Osteoblast (primary cell): Measurements from ENCODE around the gene AARS2. TPM values are rescaled to one million over a fixed set of nuclear protein-coding genes. Genes with fewer than 3 reads are reported as not detected.

ENCODE experiments used
- DNase-seq: peaks from one replicate; pipeline ENCODE4 v3.0.0; 2011; ENCODE audit warnings: low spot score, mixed read lengths; ENCODE audit not compliant: insufficient read length; ENCODE audit errors: missing footprints
- H2AFZ ChIP-seq: 2 replicates; pipeline ENCODE4 v1.6.0; 2011; ENCODE audit warnings: mild to moderate bottlenecking, low read length
- H3K27ac ChIP-seq: 2 replicates; pipeline ENCODE4 v1.5.1; 2011; ENCODE audit warnings: mild to moderate bottlenecking, low read depth, low read length, moderate library complexity
- H3K27me3 ChIP-seq: 2 replicates; pipeline ENCODE4 v1.6.0; 2012; ENCODE audit warnings: mild to moderate bottlenecking, control low read depth, inconsistent platforms, low read length, moderate library complexity; ENCODE audit not compliant: insufficient read depth
- H3K36me3 ChIP-seq: 2 replicates; pipeline ENCODE4 v1.5.1; 2011; ENCODE audit warnings: mild to moderate bottlenecking, low read length, control low read depth, moderate library complexity; ENCODE audit not compliant: insufficient read depth
- H3K4me1 ChIP-seq: 2 replicates; pipeline ENCODE4 v1.5.1; 2011; ENCODE audit warnings: mild to moderate bottlenecking, low read length, control low read depth, moderate library complexity; ENCODE audit not compliant: insufficient read depth
- H3K4me2 ChIP-seq: 2 replicates; pipeline ENCODE4 v1.6.0; 2011; ENCODE audit warnings: mild to moderate bottlenecking, low read length; ENCODE audit not compliant: insufficient read depth
- H3K4me3 ChIP-seq: fragments of 200-600 bp; sonication (generic); 3 replicates; pipeline ENCODE4 v1.5.1; 2012; ENCODE audit warnings: mild to moderate bottlenecking, low read length, inconsistent platforms; ENCODE audit not compliant: insufficient read depth
- H3K79me2 ChIP-seq: 2 replicates; pipeline ENCODE4 v1.6.0; 2012; ENCODE audit warnings: mild to moderate bottlenecking, low read length, control low read depth, inconsistent platforms; ENCODE audit not compliant: insufficient read depth
- H3K9me3 ChIP-seq: 2 replicates; pipeline ENCODE4 v1.5.1; 2011; ENCODE audit warnings: low read depth, low read length, control low read depth
- H4K20me1 ChIP-seq: 2 replicates; pipeline ENCODE4 v1.6.0; 2012; ENCODE audit warnings: mild to moderate bottlenecking, low read length, control low read depth; ENCODE audit not compliant: insufficient read depth
- CTCF ChIP-seq: IDR thresholded peaks from 2 replicates; pipeline ENCODE4 v1.5.1; 2011; ENCODE audit warnings: mild to moderate bottlenecking, low read depth, low read length, moderate library complexity; ENCODE audit errors: extremely low read depth
- total RNA-seq: library from RNA; depleted of rRNA; stranded (reverse); fragments of >200 nt; gene quantifications from 2 replicates; pipeline ENCODE4 v1.2.3, GENCODE V29; 2012

AARS2 gene
- total RNA-seq, 1 donor: 6.2 TPM

- Histone ChIP-seq H3K79me2 (no peaks in the 10 kb centered on the region), H3K4me3 (no peak overlapping the region), H3K4me1 (no peaks in the 10 kb centered on the region), H3K36me3 (no peaks in the 10 kb centered on the region), H3K9me3 (no peaks in the 10 kb centered on the region), H3K4me2 (no peak overlapping the region), H3K27ac (no peak overlapping the region), H4K20me1 (no peaks in the 10 kb centered on the region), H3K27me3 (peaks cover 57% of the 10 kb centered on the region), H2AFZ (no peak overlapping the region)
- DNase-seq: peak; percentile 82
- no peak for TF ChIP-seq CTCF
Measured at GRCh38 chr6:44272529-44272928, 40.6 kb downstream of the AARS2 start.

GRCh38 chr6:44271914-44272313 lies 41.2 kb downstream of the AARS2 start:
- H4K20me1 ChIP-seq: no peaks in the 10 kb centered on the region
- H3K4me3 ChIP-seq: no peak overlapping the region
- H3K79me2 ChIP-seq: no peaks in the 10 kb centered on the region
- no peak overlapping the region for H3K4me2 ChIP-seq
- H3K9me3 ChIP-seq: no peaks in the 10 kb centered on the region
- no peaks in the 10 kb centered on the region for H3K4me1 ChIP-seq
- H2AFZ ChIP-seq: no peak overlapping the region
- H3K36me3 ChIP-seq: no peaks in the 10 kb centered on the region
- TF ChIP-seq CTCF: no peak
- H3K27ac ChIP-seq: no peak overlapping the region
- H3K27me3 ChIP-seq: peaks cover 54% of the 10 kb centered on the region
- peak; percentile 86 for DNase-seq

GRCh38 chr6:44271406-44271723 lies 41.8 kb downstream of the AARS2 start:
- peaks cover 48% of the 10 kb centered on the region for H3K27me3 ChIP-seq
- H3K36me3 ChIP-seq: no peaks in the 10 kb centered on the region
- H3K9me3 ChIP-seq: no peaks in the 10 kb centered on the region
- H3K79me2 ChIP-seq: no peaks in the 10 kb centered on the region
- H4K20me1 ChIP-seq: no peaks in the 10 kb centered on the region
- no peak overlapping the region for H3K4me2 ChIP-seq
- no peak overlapping the region for H3K27ac ChIP-seq
- H2AFZ ChIP-seq: no peak overlapping the region
- no peak overlapping the region for H3K4me3 ChIP-seq
- no peaks in the 10 kb centered on the region for H3K4me1 ChIP-seq
- DNase-seq: peak; percentile 76
- TF ChIP-seq CTCF: no peak

- no peak overlapping the region for H2AFZ ChIP-seq
- H3K4me3 ChIP-seq: no peak overlapping the region
- H3K27me3 ChIP-seq: peaks cover 45% of the 10 kb centered on the region
- no peaks in the 10 kb centered on the region for H3K4me1 ChIP-seq
- no peaks in the 10 kb centered on the region for H3K79me2 ChIP-seq
- H3K27ac ChIP-seq: no peak overlapping the region
- no peaks in the 10 kb centered on the region for H3K36me3 ChIP-seq
- DNase-seq: peak; percentile 91
- H3K9me3 ChIP-seq: no peaks in the 10 kb centered on the region
- H3K4me2 ChIP-seq: no peak overlapping the region
- no peaks in the 10 kb centered on the region for H4K20me1 ChIP-seq
- TF ChIP-seq CTCF: no peak
Measured at GRCh38 chr6:44270526-44271405, 42.4 kb downstream of the AARS2 start.
